Femur (tissue), 1 donor: ENCODE measurements around the gene SLC1A5.

ENCODE experiments used
- DNase-seq: peaks from one replicate; pipeline ENCODE4 v3.0.0-alpha.2; 2017

The SLC1A5 gene

DNA sequence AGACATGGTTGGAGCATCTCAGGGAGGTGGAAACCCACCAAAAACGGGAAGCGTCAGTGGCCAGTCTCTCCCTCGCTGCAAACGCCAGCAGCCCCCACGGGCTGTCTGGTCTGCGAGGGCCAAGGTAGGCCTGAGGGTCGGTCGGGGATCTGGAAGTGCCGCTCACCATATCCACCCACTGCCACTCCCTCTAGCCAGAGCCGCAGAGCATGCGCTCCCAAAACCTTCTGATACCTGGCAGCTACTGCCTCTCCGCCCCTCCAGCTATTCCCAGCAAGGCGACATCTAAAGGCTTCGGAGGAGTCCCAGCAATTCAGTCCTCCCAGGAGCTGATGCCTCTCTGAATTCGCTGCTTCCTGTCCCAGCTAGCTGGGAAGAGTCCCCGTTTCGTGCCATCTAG is 46.9 kb downstream of the SLC1A5 start:
- DNase-seq = no peak

GRCh38 chr19:46739290-46739771 is 49.1 kb downstream of the SLC1A5 start:
- peak; percentile 52 for DNase-seq

GRCh38 chr19:46737761-46738171 is 50.6 kb downstream of the SLC1A5 start:
- DNase-seq = no peak

DNA sequence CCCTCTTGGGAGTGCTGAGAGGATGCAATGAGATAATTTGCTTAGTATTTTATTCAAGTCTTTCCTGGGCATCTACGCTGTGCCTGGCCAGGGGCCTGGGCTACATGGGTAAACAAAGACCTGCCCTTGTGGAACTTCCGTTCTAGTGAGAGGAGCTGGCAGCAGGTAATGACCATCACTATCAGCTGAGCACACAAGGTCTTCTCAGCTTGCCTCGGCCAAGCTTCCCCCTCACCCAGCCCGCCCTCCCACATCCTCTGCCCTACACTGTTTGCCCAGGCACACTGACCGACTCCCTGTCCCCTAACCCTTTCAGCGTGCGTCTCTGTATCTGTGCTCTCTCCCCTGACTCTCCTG is 51.1 kb downstream of the SLC1A5 start:
- DNase-seq = no peak

DNA sequence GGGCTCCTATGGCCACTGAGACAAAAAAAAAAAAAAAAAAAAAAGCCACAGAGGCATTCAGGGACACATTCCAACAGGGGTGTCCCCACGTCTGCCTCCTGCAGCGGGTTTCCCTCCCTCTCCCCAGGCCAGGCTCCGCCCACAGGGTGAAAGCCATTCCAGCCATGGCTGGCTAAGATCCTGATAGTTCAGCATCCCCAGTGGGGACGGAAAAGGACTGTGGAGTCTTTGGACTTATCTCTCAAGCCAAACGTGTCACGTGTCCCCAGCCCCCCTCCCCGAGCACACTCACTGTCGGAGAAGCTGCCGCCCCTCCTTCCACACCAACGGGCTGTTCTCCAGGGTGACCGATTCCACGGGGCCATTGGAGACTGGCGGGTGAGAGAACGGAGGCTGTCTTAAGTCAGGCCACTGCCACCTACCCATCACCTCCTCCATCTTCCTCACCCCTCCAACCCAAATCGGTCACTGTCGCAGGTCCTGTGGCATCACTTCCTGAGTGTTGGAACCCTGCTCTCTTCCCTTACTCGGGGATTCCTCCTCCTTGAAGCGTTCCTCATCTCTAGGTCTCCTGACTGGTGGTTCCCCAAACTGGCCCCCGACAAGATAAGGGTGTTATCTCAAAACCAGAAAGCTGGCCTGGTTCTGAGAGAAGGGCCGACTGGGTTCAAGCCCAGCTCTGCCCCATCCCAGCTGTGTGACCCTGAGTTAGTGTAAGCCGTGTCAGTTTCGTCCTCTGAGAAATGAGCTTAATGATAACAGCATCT is 51.7 kb downstream of the SLC1A5 start:
- peak; percentile 44 for DNase-seq

- DNase-seq = no peak
These were observed 54.6 kb downstream of the SLC1A5 start for GRCh38 chr19:46733690-46734292.

DNA sequence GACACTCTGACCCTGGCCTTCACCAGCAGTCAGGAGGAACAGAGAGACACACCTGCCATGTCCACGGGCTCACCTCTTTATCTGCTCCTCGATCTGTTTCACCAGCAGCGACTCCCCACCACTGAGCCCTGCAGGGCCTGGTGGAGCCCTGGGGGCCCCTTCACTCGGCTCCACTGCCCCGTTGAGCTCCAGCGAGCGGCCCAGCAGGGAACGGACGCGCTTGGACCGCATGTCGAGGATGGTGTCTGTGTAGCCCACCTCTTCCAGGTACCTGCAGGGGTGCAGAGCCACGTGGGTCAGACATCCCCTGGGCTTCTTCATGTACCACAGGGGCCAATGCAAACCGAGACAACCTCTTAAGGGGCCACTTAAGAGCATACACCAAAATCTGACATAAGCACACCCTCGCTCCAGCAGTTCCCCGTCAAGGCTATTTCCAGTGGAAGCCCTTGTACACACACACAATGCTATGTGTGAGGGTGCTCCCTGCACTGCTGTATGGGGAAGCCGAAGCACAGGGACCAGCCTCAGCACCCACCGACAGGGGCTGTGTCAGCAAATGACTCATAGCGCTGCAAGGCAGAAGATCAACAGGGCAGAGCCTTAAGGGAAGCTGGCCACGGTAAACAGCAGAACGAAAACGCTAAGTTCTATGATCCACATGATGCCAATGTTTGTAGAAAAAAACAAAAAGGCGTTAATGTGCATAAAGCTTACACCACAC is 55.3 kb downstream of the SLC1A5 start:
- no peak for DNase-seq

GRCh38 chr19:46732172-46732938 is 56.0 kb downstream of the SLC1A5 start:
- no peak for DNase-seq

DNA sequence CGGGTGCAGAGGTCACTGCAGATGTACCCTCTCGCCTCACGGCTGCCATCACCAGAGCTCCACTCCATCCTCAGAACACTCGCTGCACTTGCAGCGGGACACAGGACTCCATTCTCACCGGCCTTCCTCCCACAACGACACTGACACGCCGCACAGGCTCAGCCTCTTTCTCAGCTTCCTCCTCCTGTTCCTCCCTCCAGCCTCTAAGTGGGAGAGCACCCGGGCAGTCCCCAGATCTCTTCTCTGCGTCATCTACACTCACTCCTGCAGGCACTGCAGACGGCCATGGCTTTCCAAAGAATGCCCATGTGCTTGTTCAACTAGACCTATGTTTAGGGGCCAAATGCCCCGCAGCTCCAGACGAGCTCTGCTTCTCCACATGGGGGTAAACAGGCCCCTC is 56.8 kb downstream of the SLC1A5 start:
- no peak for DNase-seq

GRCh38 chr19:46731007-46731501 is 57.3 kb downstream of the SLC1A5 start:
- no peak for DNase-seq

- no peak for DNase-seq
These were observed 57.8 kb downstream of the SLC1A5 start for GRCh38 chr19:46730595-46730994.

DNA sequence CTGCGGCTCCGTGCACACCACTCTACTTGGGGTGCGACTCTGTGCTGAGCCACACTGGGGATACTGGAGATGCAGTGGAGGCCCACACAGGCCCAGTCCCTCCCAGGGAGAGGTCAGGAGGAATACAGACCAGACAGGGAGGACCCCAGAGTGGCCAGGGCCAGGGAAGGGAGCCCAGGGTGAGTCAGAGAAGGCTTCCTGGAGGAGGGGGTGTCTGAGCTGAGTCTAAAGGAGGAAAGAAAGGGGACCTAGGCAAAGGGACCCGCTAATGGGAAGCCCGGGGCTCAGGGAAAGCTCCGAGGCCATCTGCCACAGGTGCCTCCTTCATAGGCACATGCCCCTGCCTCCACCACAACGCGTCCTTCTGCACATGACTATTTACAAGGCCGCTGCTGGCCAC is 58.2 kb downstream of the SLC1A5 start:
- DNase-seq = no peak

DNA sequence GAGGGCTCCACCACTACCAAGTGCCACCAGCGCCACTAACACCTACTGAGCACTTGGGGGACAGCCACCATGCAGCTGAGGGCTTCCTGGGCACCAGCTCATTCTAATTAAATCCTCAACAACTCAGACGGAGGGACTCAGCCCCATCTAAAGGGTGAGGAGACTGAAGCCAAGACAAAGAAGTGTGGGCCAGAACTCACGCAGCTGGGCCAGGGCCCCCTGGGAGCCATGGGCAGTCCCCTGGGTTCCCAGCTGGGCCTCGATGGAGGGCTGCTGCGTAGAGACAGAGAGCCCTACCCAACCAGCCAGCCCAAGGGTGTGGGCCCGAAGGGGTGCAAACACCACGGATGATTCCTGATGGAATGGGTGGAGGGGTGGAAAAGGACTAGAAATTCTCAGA is 58.7 kb downstream of the SLC1A5 start:
- DNase-seq = peak; percentile 19

DNA sequence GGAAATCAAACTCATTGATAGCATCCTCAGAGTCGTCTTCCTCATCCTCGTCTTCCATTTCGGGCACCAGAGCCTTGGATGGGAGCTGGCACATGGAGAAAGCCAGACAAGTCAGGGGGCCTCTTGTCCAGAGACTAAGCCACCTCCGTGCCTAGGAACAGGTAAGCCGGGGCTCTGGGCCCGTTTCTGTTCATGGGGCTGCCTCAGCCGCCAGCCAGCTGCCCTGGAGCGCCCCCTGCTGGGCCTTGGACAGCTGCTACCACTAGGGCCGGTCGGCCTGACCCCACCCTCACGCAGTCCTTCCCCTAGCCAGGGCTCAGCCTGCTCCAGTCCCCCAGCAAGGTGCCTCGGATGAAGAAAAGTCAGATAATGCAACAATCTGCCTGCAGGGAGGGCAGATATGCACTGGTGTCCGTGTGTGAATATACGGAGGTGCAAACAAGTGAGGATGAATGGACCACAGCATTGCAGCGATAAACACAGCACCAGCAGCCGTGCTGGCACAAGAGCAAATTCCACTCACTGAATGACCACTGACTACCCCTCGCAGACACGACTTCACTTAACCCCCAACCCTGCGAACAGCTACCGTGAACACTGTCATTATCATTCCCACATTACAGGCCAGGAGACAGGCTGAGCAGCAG is 59.6 kb downstream of the SLC1A5 start:
- DNase-seq = peak; percentile 82

DNA sequence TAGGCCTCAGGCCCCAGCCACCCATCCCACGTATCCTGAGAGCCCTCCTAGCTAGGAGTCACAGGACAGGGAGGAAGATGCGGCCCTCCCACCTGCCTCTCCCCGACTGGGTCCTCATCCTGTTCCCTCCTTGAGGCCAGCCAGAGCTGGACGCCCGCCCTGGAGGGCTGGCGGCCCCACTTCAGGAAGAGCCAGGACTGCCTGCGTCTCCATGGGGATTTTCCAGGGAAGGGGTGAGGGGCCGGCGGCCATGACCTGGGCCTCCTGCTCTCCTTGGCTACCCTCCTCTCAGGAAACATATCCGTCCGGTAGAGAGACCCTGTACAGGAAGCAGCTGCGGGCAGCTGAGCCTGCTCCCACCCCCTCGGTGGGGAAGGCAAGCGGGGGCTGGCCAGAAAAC is 60.2 kb downstream of the SLC1A5 start:
- peak; percentile 65 for DNase-seq

DNA sequence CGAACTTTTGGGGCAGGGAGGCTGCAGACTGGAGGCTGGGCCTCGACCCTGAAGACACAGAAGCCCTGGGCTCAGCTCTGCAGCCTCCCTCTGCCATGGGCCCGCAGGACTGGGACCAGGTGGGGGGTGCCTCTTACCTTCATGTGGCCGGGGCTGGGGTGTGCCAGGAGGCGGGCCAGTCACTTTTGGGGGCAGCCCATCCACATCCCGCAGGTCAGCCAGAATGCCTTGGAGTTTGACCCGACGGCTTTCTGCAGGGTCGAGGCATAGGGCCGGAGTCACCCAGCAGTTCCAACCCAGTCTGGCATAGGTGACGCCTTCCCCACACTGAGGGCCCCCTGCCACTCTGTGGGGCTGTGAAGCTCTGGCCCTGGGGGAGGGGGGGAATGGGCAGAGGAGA is 60.6 kb downstream of the SLC1A5 start:
- no peak for DNase-seq

GRCh38 chr19:46726971-46727501 is 61.4 kb downstream of the SLC1A5 start:
- peak; percentile 29 for DNase-seq

DNA sequence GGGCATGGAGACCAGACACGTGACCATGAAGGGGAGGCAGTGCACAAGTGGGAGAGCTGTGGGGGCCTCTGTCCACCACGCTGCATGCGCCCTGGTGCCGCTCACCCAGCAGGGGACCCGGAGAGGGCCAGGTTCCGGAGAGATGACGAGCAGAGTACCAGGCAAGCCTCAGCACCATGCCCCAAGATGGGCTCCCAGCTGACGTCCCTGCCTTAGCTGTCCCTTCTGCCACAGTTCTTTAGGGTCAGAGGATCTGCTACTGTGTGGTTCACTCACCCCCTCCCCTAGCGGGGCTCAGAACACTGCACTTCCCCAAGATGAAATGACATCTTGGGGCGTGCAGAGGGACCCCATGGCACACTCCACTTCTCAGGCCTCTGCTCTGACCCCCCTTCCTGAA is 61.8 kb downstream of the SLC1A5 start:
- DNase-seq = peak; percentile 17

DNA sequence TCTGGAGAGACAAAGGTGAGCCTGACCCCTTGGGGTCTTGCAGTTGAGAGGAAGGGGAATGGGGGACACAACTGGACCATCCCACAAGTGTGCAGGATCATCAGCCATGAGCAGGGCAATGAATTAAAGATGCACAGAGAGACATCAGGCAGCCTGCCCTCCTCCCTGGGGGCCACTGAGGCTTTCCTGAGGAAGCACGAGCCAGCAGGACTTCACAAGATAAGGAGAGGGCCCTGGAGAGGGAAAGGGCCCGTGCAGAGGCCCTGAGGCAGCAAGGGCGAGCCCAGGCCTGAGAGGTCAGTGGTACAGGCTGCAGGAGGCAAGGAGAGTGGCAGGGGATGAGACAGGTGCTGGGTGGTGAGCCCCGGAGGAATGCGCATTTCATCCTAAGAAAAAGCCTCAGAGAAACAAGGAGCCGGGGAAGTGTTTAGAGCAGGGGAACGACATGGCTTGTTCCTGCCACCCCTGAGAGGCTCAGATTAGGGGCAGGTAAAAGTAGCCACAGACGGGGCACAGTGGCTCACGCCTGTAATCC is 62.5 kb downstream of the SLC1A5 start:
- peak; percentile 19 for DNase-seq

DNA sequence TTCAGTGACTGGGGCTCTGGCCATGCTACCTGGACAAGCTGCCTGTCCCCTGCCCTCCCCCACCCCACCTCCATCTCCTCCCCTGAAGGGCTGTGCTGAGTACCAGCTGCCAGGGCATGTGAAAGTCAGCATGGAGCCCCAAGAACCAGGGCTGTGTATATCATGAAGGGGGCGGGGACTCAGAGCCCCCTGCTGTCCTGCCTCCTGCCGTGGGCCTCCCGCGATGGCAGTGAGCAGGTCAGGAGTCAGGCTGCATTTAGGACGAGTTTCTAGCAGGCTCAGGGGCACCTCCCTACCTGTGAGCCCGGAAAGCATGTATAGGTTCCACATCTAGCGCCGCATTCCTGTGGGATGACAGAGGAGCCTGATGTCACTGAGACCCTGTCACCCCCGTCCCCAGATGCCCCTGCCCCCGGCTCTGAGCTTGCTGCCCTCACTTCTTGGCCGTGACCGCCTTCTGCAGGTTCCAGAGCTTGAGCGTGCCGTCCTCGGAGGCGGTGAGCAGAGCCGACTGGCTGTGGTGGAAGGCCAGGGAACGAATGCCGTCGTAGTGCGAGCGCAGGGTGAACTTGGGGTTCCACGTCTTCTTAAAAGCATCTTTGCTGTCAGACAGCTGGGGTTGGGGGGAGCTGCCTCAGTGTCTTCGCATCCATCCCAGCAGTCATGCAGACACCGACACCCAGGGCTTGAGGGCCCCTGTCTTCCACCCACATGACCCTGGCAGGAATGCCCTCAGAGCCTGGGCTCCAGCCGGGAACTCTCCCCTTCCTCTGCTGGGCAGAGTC is 63.2 kb downstream of the SLC1A5 start:
- peak; percentile 31 for DNase-seq
